Stimulated activated CD8-positive, alpha-beta memory T cell treated with anti-CD3 and anti-CD28 coated beads, Interleukin-7, amount 100 ng/mL, for 48 hours (primary cell): ENCODE data around the gene SLC35B2.
A peak's percentile ranks its signal among the peaks of the same experiment; 100 is the strongest.

ENCODE experiments used
- DNase-seq, 2 donors: peaks; one replicate each; pipeline ENCODE4 v3.0.0-alpha.2; 2020; ENCODE audit warnings: low read depth in 1 of 2; ENCODE audit errors: extremely low read depth in 1 of 2

The SLC35B2 gene

GRCh38 chr6:44254191-44255104 is 2.9 kb downstream of the SLC35B2 start:
- no peak for DNase-seq

- peak in 1 of 2 donors; percentile 47 for DNase-seq
Measured at GRCh38 chr6:44253307-44254101, 3.8 kb downstream of the SLC35B2 start.

GRCh38 chr6:44251576-44252524 is 5.5 kb downstream of the SLC35B2 start:
- DNase-seq: no peak

- DNase-seq: no peak
Measured at GRCh38 chr6:44250718-44251123, 6.6 kb downstream of the SLC35B2 start.

GRCh38 chr6:44250067-44250717 is 7.1 kb downstream of the SLC35B2 start:
- DNase-seq: no peak

GRCh38 chr6:44249082-44249748 is 8.1 kb downstream of the SLC35B2 start:
- no peak for DNase-seq

GRCh38 chr6:44248579-44248978 is 8.7 kb downstream of the SLC35B2 start:
- DNase-seq: no peak

GRCh38 chr6:44247338-44248302 is 9.7 kb downstream of the SLC35B2 start:
- DNase-seq: peak; percentile 71 to 82

GRCh38 chr6:44246663-44247337 is 10.5 kb downstream of the SLC35B2 start, which contains the start of gene HSP90AB1:
Gene HSP90AB1 (plus strand): TSS chr6:44247101. CDS start chr6:44248630, 1,529 bp downstream.
- DNase-seq: peak; percentile 90 to 97

GRCh38 chr6:44245912-44246662 is 11.2 kb downstream of the SLC35B2 start:
- peak; percentile 80 to 83 for DNase-seq

- no peak for DNase-seq
Measured at GRCh38 chr6:44245391-44245911, 11.9 kb downstream of the SLC35B2 start.

GRCh38 chr6:44243345-44243744 is 14.0 kb downstream of the SLC35B2 start:
- no peak for DNase-seq

- no peak for DNase-seq
Measured at GRCh38 chr6:44238687-44239350, 18.5 kb downstream of the SLC35B2 start.

GRCh38 chr6:44237813-44238433 is 19.4 kb downstream of the SLC35B2 start:
- peak; percentile 60 to 84 for DNase-seq

GRCh38 chr6:44237021-44237812 is 20.1 kb downstream of the SLC35B2 start:
- peak in 1 of 2 donors; percentile 80 for DNase-seq
